ELR (cell line): Measurements from ENCODE around the gene RPA3.

Experiments used
- DNase-seq: peaks from one replicate; pipeline ENCODE4 v3.0.0-alpha.2; 2015; ENCODE audit warnings: low read depth

The RPA3 gene

DNA sequence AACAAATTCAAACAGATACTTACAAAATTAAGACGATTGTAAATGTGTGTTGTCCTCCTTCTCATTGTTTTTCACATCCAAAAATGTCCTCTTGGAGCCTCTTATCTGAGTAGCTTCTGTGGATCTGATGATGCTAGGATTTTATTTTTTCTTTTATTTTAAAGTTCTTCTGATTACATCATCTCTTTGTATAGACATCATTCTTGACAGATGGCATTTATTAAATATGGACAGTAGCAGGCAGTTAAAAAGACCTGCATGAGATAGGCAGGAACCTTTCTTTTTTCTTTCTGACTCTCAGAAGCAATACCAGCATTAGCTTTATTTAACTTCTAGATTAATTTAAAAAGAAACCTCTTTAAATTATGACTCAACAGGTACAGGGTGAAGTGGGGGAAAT lies at the start of gene RPA3:
Gene RPA3, minus strand, starts transcription at position 116 of the 400 bp plus-strand sequence. CDS start 78,189 bp downstream, outside the sequence.
- no peak for DNase-seq

DNA sequence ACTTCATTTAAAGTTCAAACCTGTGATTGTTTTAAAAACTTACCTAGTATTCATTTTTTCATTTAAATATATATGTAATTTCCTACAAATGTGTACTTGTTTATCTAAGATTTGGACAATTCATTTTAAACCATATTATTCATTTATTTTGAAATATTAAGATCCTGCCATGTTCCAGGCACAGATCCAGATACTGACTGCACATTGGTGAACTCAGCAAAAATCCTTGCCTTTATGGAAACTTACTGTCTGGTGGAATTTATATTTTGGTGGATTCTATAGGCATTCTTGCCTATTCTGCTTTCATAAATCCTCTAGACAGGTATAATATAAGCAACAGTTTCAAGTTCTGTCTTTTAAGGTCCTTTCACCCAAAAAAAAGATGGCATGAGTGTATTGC lies 48.3 kb upstream of the RPA3 start:
- DNase-seq, result no peak

DNA sequence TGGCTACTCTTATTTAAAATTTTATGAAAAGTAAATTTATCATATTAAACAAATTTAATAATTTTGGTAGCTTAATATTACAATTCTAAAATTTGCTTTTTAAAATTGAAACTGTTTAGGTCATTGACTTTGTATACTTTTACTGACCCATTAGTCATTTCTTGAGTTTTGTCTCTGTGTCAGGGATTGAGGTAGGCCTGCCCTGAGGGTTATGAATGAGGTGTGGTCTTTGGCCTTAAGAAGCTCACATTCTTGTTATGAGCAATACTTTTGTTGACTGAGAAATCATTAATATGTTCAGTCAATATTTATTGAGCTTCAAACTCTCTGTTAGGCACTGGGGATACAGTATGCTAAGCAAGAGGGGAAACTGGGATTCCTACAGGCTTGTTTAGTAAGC lies 47.0 kb upstream of the RPA3 start:
- peak; percentile 69 for DNase-seq

DNA sequence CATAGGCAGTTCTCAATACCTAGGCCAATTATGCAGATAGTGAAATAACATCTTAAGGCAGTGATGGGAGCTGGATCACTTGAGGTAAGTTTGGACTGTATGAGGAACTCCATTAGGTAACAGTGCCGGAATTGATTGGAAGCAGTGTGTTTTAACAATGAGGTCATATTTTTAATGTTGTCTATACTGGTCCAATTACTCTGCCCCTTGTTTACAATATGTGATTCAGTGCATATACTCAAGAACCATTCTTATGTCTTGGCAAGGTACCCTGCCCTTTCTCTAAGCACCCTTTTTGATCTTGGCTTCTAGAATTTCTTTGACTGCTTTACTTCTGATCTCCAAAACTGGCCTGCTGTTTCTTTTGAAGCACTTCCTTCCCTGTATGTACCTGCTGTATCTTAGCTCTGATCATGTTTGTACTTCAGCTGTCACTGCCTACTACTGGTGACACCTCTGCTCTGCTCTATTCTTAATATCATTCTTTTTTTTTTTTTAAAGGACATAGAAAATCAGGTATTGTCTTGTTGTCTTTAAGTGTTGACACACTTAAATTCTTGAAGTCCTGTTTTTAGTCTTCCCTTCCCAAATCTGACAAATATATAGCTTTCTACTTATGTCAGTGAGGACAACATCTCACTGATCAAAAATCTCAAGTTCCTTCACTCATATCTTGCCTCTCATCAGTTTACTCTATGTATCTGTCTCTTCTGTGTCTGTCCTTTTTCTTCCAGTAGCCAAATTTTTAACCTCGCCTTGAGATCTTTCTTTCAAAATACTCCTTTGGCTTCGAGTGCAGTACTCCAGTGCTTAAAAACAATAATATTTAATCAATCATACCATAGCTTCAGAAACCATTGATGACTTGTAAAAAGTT lies 46.4 kb upstream of the RPA3 start:
- peak; percentile 15 for DNase-seq

DNA sequence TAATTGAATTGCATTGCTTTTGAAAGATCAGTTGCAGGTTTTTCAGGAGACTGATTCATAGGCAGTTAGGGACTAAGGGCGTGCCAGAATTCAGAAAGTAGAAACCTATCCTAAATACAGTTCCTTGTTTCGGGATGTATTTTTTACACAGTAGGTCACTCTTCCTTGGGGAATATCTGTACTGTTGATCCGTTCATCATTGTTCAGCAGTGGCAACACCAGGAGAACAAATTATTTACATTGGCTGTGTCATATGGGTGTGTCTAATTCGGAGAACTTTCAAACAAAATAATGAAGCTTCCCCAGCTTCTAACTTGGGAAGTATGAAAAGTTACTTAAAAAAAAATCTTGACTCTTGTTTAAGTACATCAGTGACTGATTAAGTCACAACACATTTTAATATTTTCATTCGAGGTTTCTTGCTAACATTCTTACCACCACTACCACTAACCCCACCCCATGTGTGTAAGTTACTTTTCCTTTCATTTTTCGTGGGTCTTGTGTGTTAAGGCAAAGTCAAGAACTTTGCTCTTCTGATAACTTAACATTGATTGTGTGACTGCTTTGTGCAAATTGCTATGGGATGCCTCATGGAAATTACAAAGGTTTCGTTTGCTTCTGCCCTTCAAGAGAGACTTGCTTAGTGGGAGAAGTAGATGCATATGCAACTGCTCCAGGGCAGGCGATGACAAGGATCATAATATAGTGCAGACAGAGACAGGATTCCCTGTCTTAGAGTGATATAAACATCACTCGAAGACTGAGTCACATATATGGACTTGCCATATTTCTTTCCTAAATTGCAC lies 43.8 kb upstream of the RPA3 start:
- peak; percentile 72 for DNase-seq

DNA sequence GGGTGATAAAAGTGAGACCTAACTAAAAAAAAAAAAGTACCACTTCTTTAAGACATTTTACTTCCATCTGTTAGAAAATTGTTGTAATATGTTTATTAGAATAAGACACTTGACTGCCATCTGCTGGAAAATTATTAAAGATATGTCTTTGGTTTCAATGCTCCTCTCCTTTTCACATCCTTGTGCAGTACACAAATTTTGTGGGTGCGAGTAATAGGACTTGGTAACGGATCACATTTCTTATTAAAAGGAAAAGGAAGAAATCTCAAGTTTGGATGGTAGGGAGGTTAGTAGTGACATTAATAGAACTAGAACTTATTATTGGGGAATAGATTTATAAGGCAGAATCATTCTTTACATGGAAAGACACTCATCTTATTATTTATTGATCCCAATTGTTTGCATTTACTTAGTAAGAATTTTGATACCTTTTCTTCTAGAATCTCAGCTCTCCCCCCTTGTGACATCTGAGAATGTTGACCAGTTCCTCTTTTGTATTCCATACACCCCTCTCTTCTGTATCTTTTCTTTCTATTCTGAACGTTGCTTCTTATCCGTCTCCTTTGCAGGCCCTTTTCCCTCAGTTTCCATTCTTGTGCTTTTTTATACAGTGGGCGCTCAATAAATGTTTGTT lies 43.0 kb upstream of the RPA3 start:
- DNase-seq, result peak; percentile 78

DNA sequence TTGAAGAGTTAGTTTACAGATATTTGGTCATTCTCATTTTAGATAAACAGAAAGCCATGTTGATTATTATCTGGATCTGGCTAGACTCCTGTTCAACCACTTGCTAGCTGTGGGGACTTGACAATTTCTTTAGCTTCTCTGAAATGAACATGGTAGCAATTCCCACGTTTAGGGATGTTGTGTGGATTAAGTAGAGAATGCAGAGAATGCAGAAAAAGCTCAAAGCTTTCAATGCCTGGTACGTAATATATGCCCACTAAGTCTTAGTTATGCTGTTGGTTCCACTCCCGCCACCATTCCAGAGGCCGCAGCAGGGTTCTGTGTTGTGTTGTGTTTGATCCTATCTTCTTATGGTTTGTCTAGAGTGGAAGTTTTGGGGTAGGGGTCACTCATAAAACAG lies 39.2 kb upstream of the RPA3 start:
- no peak for DNase-seq

DNA sequence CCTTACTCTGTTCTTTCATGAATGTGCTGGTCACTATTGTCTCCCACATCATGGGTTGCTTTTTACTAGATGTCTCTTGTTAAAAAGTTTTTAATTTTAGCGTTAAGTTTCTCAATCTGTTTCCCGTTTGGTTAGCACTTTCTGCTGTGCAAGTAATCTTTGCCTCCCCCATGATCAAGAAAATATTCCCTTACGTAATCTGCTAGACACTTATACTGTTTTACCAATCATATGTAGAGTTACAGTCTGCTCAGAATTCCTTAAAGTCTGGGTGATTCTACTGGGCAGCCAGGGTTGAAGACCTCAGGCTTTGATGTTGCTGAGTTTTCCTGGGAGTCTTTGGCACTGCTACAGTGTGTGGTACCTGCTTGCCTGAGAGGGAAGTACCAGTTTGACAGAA lies 38.2 kb upstream of the RPA3 start:
- DNase-seq, result no peak

DNA sequence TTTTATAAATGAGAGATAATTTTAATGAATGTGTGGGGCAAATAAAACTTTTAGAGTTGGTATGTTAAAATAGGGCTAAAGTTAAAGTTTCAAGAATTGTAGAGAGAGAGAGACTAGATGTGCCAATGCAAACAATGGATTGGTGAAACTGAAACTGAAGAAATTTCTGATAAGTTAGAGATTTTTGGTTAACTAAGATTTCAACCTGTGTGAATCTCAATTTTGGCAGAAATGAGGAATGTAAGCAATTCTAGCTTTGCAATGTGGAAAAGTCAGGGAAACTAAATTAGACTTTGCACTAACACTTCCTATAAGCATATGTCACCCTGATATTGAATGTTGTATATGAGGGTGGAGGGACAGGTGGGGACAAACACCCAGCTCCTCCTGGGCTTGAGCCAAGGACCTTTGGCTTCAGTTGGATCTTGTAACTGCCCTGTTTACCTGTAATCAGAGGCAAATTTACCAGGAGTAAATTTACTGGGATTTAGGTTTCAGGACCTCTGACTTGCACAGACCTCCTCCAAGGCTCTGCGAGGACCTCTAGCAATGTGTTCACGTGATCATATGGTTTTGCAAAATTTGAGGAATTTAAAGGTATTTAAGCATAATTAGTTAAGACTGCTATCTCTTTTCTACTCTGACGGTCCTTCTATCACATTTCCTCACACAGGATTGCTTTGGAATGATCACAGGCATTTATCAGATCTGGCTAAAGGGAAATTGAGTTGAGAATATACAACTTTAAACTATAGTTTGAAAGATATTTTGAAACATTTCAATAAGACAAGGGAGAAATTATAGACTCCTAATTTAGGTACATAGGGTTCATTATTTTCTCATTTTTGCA lies 33.1 kb upstream of the RPA3 start:
- no peak for DNase-seq

DNA sequence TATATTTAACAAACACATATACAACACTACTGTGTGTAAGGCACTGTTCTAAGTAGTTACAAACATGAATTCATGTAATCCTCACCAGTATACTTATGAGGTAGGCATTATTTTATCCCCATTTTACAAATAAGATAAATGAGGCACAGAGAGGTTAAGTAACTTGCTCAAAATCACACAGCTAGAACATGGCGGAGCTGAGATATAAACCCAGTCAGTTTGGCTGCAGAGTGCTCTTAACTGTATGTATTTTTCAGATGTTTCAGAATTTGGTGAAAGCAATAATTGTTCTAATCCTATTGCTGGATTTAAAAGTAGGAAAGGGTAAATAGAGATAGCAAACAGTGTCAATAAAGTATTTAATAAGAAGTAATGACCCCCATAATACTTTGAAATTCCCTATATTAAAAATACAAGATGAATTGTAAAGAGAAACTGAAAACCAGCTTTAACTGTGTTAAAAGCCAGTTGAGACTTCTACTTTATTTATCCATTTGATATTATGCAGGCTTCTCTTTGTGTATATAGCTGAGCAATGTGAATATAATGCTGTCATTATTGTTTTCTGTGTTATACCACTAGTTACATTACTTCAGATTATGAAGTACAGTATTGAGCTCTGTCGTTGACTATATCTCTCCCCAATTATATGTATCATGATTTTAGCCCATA lies 32.3 kb upstream of the RPA3 start:
- DNase-seq, result no peak

DNA sequence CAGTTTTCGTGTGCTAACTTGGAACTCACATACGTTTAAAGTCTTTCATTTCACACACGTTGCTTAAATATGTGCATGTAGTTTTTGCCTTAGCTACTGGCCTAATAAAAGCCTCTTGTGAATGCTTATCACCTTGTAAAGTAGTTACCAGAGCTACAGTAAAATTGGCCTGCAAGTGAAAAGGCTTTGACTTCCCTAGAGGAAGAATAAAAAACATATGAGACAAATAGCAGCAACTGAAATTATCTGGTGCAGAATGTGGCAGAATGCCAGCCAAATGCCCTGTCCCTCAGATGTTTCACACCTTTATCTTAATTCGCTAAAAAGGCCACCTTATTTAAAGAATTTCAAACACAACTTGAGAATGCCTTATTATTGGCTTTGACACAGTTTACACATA lies 28.1 kb upstream of the RPA3 start:
- no peak for DNase-seq

DNA sequence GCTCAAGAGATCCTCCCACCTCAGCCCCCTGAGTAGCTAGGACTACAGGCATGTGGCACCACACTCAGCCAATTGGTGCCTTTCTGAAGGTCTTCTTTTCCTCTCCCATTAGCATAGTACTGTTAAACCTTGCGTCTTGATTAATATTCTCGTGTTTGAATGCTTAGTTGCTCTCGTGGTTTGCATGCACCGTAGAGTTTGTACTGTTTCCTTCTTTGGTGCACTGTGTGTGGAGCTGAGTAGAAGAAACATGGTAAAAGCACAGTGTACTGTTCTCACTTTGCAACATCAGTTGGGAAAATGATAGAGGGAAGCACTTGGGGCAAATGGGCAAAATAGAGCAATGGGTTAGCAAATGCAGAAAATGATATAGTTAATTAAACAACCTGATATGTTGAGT lies 27.6 kb upstream of the RPA3 start:
- no peak for DNase-seq

DNA sequence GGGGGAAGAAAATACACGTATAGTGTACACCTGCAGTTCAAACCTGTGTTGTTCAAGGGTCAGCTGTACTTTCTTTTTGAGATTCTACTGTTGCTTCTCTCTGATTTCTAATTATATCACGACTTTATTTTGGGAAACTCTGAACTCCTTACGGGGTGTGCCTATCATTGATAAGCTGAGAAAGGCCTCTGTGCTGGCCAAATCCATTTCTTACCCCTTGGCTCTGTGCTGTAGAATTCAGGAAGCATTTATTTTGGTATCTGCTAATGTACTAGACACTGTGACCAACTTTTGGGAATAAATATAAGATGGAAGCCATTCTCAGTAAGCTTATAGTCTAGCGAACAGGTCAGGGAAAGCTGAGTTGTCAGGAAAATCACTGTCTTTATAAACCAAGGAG lies 26.9 kb upstream of the RPA3 start:
- no peak for DNase-seq

DNA sequence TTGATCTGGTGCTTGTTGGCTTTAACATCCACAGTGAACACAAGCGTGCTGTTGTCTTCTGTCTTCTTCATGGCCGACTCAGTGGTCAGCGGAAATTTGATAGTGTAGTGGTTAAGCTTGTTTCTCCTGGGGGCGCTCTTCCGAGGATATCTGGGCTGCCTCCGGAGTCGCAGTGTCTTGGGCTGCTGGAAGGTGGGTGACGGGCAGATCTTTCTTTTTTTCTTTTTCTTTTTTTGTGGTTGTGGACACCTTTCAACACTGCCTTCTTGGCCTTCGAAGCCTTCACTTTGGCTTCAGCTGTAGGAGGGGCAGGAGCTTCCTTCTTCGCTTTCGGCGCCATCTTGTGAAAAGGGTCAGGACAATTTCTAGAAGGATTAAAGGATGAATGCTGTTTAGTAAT lies 23.8 kb upstream of the RPA3 start:
- DNase-seq, result no peak

DNA sequence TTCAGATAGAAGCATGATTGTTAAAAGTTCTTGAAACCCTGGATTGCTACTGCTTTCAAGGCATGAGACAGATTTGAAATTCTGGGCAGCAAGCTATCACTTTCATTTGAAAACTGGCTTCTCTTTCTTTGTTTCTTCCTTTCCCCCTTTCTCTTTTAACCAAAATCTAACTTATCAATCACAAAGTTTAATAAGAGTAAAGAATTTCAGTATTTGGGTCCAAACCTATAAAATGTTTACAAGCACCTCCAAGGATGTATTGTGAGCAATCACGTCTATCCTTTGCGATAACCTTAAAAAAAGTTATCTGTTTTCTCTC lies 21.6 kb upstream of the RPA3 start:
- no peak for DNase-seq

DNA sequence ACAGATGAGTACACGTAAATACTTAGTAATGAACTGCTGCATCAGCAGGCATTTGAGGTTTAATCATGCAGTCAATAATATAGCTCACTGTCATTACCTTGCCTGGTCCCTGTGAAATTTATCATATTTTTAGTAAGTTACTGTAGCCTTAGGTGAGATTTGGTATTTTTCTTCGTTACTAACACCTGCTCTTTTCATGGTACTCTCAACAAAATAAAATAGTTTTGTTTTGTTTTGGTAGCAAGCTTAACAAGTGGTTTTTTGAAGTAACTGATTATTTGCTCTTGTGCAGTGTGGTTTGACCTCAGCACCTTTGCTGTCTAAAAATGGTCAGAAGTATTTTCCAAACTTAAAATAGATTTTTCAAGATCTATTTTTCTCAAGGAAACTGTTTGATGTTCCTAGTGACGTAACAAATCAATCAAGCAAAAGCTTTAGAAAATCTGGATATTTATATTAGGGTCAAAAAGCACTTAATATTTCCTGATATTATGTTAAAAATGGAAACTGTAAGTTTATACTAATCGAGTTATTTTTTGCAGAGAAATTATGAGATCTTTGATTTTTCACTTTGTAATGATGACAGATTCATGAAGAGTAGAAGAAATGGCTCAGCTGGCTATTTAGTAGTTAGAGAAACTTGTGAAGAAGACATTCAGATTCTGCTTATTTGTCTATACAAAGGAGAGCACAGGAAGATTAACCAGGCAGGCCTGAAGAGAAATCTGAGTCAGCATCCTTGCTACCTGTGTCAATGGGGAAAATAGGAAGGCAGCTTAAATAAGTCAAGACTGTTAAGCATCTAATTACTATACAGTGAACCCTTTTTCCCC lies 21.0 kb upstream of the RPA3 start:
- no peak for DNase-seq

DNA sequence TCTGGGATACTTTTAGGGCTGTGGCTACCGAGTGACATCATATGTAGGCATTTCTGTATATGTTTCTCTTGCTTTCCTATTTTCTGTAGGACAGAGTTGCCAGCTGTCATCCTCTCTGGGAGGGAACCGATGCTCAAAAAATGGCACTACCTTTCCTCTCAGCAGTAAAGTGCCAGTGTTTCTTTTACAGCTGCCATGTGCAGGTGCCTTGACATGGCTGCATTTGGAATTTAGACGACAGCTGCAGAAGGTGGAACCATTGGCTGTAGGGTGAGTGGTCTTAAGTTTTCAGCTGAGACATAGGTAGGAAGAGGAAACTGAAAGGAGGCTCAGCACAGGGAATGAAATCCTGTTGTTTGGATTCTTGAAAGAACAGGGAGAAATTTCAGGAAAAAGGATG lies 20.2 kb upstream of the RPA3 start:
- DNase-seq, result no peak

DNA sequence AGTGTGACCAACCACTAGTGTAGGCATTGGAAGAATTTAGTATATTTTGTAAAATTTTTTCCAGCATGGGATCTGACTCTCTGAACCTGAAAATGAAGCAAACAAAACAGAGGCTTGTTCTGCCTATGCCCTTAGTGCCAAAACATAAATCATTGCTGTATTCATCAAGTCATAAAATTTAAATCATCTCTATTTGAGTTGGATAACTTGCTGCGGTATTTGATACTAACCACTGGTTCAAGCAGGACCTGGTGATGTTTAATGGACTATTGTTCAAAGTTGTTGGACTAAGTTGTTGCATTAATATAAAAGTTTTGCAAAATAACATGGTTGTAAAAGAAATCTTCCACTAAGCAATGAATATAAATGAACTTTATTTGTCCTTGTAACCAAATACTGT lies 19.8 kb upstream of the RPA3 start:
- DNase-seq, result no peak

DNA sequence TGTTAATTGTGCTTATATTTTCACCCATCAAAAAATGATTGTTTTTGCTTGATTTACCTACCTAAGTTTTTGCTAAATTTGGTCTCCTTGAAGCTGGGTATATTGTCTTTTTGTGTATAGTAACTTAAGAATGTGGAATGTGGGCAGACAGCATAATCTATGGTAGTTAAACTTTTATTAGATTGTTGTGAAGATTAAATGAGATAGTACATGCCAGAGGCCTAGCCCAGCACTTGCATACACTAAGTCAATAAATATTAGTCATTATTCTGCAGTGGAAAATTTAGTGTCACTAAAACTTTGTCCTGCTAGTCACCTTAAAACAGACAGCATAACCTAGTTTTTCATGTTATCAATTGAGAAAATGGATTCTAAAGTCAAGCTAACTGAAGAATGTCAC lies 19.3 kb upstream of the RPA3 start:
- DNase-seq, result no peak

DNA sequence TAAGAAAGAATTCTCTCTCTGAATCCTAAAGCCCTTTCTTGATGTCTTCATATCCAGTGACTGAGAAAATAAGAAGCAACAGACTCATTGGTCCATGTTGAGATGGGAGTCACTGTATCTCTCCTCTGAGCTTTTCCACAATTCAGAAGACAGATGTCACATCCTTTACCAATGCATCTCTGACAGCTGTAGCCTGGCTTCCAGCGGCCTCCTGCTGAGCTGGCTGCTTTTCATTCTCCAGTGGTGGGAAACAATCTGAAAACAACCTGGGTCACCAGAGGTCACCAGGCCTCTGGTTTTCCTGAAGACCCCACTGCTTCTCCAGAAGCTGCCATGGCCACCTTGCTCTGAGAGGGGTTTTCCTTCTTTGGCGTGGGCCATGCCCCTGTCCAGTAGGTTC lies 18.3 kb upstream of the RPA3 start:
- DNase-seq, result no peak
